Measurements from ENCODE around the gene TPCN1.
A peak's percentile ranks its signal among the peaks of the same experiment; 100 is the strongest.

Gene TPCN1

GRCh38 chr12:113226696-113227568, 5.7 kb downstream of the TPCN1 start:
- DNase-seq: no peak

- no peak for DNase-seq
These were observed 6.6 kb downstream of the TPCN1 start for GRCh38 chr12:113227686-113228391.

DNA sequence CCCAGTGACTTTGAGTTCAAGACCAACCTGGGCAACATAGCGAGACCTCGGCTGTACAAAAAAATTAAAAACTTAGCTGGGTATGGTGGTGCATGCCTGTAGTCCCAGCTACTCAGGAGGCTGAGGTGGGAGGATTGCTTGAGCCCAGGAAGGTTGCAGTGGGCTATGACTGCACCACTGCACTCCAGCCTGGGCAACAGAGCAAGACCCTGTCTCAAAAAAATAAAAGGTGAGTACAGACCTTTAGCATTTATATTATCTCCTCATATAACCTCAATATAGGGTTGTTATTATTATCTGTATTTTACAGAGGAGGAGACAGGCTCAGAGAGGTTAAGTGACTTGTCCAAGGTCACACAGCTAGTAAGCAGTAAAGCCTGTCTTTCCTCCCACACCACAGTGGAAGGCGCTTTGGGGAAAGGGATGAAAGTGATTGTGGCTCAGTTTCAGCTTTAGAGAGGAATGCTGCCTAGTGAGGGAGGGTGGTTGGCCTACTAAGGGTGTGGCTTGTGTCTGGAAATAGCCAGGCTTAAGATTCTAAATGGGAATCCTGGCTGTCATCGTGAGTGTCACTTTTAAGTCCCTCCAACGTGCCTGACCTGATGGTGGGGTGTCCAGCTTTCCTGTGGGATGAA, 7.2 kb downstream of the TPCN1 start:
- DNase-seq: no peak

DNA sequence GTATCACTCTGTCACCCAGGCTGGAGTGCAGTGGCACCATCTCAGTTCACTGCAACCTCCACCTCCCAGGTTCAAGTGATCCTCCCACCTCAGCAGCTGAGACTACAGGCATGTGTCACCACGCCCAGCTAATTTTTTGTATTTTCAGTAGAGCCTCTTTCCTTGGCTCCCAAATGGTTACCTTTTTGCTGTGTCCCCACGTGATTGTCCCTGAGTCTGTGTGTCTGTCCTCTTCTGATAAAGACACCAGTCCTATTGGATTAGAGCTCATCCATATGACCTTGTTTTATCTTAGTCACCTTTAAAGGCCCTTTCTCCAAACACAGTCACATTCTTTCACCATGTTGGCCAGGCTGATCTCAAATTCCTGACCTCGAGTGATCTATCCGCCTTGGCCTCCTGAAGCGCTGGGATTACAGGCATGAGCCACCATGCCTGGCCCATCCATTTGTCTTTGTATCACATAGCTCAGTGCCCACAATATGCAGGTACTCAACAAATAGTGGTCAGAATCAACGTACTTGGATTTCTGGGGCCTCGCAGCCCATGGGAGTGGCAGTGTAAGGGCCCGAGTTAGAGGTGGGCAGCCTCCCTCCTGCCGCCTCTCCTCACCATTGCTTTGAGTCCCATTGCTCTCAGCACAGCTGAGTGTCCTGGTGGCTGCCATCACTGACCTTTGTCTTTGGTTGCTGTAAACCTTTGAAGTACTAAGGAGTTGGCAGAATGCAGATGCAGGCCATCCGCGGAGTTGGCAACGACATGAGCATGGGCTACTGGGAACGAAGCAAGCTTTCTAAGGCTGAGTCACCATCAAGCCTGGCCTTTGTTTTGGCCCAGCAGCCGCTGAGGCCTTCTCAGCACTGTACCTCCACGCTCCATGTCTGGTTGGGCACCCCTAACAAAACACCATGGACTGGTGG, 9.3 kb downstream of the TPCN1 start:
- no peak for DNase-seq

DNA sequence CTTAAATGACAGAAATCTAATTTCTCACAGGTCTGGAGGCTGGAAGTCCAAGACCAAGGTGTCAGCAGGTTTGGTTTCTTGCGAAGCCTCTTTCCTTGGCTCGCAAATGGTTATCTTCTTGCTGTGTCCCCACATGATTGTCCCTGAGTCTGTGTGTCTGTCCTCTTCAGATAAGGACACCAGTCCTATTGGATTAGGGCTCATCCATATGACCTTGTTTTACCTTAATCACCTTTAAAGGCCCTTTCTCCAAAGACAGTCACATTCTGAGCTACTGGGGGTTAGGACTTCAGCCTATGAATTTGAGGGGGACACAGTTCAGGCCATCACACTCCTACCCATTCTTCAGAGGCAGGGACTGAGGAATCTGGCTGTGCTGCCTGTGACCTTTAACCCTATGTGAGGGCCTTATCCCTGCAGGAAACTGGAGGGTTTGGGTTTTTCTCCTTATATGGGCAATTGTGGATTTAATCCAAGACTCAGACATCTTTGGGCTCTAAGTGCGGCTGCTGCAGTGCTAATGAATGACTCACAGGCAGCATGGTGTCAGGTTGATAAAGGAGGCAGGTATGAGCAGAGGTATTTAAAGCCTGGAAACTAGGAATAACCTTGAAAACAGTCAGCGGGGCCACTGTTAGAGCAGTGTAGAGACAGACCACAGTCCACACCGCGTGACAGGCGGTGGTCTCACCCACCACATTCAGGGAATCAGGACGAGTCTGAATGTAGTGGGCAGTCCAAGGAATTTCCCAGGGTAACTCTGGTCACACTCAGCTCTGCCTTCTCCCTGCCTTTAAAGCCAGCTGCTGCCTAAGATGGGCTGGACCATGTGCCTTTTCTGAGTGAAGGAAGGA, 10.2 kb downstream of the TPCN1 start:
- peak; percentile 47 for DNase-seq

DNA sequence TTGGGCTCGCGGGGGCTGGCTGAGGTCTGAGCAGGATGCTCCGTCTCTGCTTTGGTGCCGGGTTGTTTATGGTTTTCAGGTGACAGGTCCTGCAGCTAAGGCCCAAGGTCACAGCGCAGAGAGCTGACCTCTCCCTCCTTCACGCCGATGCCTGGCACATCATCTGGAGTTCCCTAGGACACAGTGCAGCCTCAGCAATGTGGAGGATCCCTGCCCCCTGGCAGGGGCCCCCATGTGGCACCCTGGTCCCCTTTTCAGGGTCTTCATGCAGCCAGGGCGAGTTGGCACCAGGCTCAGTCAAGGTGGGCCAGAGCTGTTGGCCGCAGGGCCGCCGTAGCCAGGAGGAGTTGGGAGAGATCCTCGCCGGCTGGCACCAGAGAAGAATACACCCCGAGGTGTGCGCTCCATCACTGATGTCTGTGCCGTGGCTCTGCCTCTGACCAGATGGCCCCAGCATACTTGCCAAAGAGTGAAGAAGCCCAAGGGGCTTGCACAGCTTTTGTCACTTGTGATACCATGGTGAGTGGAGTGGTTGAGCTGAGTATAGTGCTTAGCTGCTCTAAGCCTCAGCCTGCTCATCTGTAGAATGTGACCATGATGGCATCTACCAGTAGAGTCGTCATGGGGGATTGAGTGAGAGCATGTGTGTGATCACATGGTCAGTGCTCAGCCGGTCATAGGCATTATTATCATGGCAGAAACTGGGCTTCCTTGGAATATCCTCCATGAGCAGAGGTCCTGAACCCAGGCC, 11.0 kb downstream of the TPCN1 start:
- no peak for DNase-seq

- peak; percentile 98 for DNase-seq
These were observed 11.7 kb downstream of the TPCN1 start for GRCh38 chr12:113232840-113233585.

- DNase-seq: no peak
These were observed 12.7 kb downstream of the TPCN1 start for GRCh38 chr12:113233967-113234366.

- no peak for DNase-seq
These were observed 13.2 kb downstream of the TPCN1 start for GRCh38 chr12:113234483-113234882.

GRCh38 chr12:113235976-113236375, 14.7 kb downstream of the TPCN1 start:
- DNase-seq: no peak

- no peak for DNase-seq
These were observed 15.5 kb downstream of the TPCN1 start for GRCh38 chr12:113236539-113237399.

- DNase-seq: no peak
These were observed 16.5 kb downstream of the TPCN1 start for GRCh38 chr12:113237748-113238147.

GRCh38 chr12:113238309-113238708, 17.0 kb downstream of the TPCN1 start:
- DNase-seq: no peak

DNA sequence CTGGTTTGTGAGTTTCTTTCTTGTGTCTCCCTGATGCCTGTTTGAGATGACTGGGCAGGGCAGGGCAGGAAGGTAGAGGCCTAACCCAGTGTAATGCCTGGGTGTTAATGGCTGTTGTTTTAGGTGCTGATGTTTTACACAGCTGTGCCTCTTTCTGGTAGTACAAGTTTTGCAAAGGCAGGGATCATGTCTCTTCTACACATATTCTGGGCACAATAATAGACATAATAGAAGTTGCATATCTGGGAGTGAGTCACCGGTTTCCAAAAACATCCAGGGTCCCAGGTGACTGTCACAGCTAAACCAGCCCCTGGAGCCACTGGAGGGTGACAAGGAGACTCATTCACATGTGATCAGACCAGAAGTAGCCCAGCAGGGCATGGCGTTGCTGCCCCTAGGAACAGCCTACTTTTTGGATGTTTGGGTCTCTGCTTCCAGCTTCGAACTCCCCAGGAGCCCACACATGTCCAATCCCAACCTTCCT, 18.1 kb downstream of the TPCN1 start:
- peak; percentile 74 for DNase-seq

DNA sequence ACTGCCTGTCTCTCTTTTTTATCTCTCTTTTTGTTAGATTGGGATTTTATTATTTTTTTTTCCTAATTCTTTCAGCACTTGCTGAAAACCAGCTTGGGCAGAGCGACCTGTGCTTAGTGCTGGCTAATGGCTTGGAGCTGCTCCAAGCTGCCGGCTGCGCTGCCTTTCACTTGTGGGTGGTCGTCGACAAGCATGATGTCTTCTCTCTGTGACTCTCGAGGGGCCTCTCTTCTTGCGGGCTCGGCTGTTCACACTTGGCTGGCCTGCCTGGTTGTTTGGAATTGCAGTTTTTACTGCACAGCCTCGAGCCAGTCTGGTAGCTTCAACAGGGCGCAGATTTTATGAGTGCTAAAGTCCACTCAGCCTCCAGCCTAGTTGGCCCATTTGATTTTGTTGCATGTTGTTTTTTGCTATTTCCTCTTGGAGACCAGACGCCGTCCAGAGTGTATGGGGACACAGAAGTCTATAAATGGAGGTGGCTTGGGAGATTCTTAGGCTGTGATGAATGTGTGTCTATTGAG, 18.6 kb downstream of the TPCN1 start:
- peak; percentile 80 for DNase-seq

GRCh38 chr12:113240395-113240794, 19.1 kb downstream of the TPCN1 start:
- DNase-seq: no peak

DNA sequence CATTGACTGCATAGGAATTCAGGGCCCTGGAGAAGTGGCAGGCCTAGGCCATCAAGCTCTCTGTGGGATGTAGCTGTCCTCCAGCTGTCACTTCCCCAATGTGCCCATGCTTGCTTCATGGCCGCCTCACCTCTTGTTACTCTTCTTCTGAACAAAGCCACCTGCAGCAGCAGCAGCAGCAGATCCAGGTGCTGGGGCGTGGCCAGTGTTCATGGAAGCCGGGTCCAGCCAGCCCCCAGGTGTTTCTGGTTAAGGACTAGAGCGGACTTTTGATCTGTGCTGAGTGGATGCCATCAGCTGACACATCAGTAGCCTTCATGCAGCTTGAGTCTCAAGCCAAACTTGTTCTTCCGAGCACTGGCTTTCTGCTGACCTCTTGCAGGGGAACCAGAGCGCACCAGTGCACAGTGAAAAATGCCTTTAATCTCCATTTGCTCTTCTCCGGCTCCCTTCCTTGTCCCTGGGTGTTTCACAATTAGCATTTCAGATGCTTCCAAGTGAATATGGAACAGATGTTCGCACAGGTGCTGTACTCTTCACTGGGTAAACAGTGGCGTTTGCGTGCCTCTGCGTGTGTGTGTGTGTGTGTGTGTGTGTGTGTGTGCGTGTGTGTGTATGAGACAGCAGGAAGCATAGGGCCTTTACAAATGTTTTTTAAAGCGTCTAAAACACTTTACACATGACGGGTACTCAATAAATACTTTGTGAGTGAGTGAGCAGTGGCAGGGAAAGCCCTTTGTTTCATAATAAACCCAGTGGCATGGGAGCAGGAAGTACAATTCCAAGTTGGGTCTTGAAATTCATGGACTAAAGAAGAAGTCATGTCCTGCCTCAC, 20.1 kb downstream of the TPCN1 start:
- DNase-seq: peak; percentile 97

GRCh38 chr12:113242026-113242418, 20.8 kb downstream of the TPCN1 start:
- DNase-seq: no peak
